ENCODE data around the gene INSL3.
"Not testable (repeated sequence)": the region's sequence is repeated elsewhere in the genome, so short reads cannot be mapped to it uniquely, and the experiment has no call there.

Gene INSL3

GRCh38 chr19:17811681-17812080, 9.6 kb downstream of the INSL3 start:
- DNase-seq = no peak

DNA sequence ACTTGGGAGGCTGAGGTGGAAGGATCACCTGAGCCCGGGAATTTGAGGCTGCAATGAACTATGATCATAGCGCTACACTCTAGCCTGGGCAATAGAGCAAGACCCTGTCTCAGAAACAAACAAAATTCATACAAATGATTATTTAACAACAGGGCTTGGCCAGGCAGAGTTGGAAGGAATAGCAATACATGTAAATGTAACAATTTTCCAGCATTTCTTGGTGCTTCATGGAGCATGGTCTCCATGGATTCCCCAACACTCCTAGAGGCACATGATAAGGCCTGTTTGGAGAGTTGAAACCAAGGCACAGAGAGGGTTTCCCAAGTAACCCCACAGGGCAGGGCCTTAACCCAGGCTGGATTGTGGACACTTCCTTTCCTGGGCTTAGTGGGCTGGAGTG, 10.2 kb downstream of the INSL3 start:
- DNase-seq = no peak

GRCh38 chr19:17807731-17808316, 13.5 kb downstream of the INSL3 start:
- DNase-seq = no peak

GRCh38 chr19:17806945-17807344, 14.4 kb downstream of the INSL3 start:
- no peak for DNase-seq

DNA sequence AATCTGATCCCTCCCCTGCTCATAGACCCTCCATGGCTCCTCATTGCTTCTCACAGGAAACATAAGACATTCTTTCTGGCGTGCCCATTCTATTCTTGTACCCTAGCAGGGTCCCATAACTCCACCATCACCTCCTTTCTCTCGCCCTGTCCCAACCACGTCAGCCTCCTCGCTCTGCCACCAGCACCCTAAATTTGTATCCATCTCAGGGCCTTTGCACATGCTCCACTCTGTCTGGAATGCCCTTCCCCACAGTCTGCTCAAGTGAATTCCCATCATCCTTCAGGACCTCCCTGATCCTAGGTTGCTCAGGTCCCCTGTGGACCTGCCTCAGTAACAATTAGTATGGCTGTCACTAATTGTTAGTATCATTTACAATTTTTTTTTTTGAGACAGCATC, 15.9 kb downstream of the INSL3 start:
- DNase-seq = no peak

- no peak for DNase-seq
Observed at GRCh38 chr19:17803264-17803896, 17.9 kb downstream of the INSL3 start.

GRCh38 chr19:17802137-17802858, 19.0 kb downstream of the INSL3 start:
- DNase-seq = no peak

DNA sequence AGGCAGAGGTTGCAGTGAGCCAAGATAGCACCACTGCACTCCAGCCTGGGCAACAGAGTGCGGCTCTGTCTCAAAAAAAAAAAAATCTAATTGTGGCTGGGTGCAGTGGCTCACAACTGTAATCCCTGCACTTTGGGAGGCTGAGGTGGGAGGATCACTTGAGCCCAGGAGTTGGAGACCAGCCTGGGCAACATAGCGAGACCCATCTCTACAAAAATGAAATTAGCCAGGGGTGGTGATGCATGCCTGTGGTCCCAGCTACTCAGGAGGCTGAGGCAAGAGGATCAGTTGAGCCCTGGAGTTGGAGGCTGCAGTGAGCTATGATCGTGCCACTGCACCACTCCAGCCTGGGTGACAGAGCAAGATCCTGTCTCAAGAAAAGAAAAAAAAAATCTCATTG, 22.7 kb downstream of the INSL3 start:
- DNase-seq = not testable (repeated sequence)

DNA sequence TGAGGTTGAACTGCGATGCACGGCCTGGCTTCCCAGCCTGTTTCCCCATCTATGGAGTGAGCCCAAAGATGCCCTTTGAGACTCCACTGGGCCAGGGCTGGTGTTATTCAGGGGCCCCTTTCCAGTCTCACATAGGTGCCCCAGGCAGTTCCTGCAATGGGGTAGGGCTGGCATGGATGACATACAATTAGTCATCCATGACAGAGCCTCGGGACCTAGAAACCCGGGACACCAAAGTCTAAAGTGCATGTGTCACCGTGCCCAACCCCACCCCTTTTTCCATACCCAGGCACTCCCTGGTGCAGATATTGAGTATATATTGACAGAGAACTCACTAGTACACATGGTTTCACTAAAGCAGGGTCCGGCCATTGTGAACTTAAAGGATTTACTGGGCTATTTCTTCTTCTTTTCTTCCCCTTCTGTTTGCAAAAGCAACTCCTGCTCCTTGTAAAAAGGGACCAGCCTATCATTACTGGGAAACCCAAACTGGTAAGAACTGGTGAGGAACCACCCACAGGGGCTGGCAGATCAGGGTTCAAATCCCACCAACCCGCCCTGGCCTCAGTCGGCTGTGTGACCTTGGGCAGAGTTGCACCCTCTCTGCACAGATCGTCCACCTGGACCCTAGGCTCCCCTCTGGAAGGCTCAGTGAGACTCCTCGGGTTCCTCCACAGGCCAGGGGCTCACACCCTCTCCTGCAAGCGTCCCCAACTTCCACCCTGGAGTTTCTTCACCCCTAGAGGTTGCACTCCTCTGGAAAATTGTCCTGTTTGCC, 23.7 kb downstream of the INSL3 start:
- DNase-seq = no peak

DNA sequence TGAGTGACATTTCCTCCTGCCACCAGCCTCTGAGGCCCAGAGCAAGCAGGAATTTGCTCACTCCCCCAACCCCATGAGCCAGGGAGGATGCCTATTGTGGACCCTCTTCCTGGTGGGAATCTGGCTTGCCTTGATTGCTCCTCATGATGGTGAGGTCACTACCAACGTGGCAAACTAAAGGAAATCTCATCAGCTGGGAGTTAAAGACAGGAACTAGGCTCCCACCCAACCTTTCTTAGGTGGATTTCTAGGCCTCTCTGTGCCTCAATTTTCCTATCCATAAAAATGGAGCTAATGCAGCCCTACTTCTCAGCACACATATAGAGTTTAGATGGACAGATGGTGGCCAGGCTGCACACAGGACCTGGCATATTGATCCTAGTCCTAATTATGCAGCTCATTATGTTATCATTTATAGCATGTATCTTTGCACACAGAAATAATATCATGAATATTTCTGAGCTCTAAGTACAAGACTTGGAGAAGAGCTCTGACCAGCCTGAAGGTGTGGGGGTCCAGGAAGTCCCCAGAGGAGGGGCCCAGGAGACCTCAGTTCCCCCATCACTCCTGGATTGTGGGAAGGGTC, 24.4 kb downstream of the INSL3 start:
- no peak for DNase-seq

DNA sequence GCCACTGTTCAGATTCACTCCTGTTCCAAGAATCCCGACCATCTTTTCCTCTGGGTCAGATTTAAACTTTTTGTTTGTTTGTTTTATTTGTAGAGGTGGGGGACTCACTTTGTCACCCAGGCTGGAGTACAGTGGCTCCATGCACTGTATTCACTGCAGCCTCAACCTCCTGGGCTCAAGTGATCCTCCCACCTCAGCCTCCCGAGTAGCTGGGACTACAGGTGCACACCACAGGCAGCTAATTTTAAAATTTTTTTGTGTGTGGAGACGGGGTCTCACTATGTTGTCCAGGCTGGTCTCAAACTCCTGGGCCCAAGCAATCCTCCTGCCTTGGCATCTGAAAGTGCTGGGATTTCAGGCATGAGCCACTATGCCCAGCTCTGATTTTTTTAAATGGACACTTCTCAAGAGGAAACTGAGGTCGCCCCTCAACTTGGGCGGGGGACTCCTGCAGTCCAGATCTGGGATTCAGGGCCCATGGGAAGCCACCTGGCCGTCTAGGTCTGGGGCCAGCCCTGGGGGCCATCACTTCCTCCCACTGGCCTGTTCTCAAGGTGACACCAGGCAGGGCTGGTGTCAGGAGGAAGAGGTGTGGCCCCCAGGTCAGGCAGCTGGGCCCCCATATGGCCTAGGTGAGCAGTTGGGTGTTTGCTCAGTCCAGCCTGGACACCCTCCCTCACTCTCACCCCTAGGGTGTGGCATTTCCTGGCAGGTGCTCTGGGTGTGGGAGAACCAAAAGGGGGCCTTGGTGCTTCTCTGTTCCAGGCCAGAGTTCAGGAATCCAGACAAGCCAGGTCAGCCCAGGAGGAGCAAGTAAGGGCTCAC, 25.1 kb downstream of the INSL3 start:
- no peak for DNase-seq

GRCh38 chr19:17795495-17795856, 25.8 kb downstream of the INSL3 start:
- no peak for DNase-seq

DNA sequence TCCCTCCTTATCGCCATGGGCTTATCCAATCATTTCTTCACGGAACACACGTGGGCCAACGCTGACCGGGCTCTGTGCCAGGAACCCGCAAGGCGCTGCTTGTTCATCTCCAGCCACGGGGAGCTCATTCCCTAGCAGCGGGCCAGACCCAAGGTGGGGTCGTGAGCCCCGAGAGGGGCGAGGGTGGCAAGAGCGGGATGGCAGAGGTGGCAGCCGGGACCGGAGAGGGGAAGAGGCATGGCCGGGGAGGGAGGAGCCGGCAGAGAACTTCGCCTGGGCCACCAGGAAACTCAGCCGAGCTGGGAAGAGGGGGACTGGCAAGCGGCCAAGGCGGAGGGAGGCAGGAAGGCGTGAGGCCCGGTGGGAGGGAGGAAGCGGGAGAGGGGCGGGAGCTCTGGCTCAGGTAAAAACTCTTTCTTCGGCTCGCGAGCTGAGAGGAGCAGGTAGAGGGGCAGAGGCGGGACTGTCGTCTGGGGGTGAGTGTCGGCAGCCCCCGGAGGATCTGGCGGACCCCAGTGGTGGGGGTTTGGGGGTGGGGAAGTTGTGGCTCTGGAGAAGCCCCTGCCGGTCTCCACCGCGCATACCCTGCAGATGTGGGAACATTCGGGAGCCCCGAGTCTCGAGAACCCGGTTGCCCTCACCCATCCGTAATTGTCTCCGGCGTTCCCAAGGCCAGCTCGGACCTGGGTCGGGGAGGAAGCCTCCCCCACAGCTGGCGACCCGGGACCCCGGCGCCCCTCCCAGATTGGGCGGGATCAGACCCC, 26.4 kb downstream of the INSL3 start, which contains the start of gene B3GNT3:
Gene B3GNT3 (plus strand): TSS at position 408 of the 764 bp plus-strand sequence. CDS start 12,670 bp downstream, outside the sequence.
- no peak for DNase-seq

GRCh38 chr19:17794412-17794730, 26.9 kb downstream of the INSL3 start:
- no peak for DNase-seq

DNA sequence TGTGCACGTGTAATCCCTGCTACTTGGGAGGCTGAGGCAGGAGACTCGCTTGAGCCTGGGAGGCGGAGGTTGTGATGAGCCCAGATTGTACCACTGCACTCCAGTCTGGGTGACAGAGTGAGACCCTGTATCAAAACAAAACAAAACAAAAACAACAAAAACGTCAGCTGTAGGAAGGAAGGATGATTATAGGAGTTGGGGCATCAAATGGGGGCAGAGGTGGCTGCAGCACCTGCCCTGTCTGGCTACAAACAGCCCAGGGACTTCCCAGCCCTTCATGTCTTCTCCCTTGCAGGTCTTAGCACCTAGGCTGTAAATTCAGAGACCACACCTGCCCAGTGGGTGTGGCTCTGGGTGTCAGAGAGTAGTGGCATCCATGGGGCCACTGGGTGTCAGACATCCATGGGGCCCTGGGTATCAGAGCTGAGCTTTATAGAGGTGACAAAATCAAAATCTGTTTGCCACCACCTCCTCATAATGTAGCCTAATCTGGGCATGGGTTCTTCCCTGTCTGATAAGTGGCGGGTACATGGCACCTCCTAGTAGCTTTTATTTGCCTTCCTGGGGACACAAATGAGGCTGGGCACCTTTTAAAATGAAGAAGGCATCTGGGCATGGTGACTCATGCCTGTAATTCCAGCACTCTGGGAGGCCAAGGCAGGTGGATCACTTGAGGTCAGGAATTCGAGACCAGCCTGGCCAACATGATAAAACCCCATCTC, 31.1 kb downstream of the INSL3 start:
- no peak for DNase-seq

DNA sequence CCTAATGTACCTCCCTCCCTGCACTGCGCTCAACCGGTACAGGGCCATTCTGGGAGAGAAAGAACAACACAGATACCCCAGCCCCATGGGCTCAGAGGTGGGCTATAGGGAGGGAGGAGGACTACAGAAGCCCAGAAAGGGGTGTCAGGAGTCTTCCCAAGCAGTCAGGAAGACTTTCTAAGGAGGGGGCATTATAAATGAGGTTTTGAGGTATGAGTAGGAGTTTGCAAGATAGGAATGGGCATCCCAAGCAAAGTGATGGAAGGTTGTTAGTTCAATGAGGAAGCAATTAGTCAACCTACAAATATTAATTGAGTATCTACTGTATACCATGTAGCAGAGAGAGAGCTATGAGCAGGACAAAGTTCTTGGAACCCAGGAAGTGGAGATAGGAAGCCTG, 32.7 kb downstream of the INSL3 start:
- no peak for DNase-seq

DNA sequence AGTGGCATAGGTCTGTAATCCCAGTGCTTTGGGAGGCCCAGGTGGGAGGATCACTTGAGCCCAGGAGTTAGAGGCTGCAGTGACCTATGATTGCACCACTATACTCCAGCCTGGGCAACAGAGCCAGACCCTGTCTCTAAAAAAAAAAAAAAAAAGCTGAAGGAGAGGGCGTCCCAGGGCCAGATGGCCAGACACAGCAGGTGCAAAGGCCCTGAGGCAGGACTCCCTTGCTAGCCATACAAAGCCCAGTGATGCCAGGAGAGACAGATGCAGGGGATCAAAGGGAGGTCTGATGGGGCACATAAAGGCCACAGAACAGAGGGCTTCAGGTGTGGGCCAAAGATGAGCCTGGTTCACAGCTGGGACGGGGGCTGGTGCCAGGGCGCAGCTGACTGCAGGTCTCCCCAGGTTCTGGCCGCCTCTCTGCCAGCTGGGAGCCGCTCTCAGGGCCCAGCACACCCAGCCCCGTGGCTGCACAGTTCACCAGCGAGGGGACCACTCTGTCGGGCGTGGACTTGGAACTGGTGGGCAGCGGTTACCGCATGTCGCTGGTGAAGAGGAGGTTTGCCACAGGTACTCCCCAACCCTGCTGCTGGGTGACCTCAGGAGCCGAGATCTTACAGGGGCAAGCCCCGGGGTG, 33.9 kb downstream of the INSL3 start:
- DNase-seq = no peak

DNA sequence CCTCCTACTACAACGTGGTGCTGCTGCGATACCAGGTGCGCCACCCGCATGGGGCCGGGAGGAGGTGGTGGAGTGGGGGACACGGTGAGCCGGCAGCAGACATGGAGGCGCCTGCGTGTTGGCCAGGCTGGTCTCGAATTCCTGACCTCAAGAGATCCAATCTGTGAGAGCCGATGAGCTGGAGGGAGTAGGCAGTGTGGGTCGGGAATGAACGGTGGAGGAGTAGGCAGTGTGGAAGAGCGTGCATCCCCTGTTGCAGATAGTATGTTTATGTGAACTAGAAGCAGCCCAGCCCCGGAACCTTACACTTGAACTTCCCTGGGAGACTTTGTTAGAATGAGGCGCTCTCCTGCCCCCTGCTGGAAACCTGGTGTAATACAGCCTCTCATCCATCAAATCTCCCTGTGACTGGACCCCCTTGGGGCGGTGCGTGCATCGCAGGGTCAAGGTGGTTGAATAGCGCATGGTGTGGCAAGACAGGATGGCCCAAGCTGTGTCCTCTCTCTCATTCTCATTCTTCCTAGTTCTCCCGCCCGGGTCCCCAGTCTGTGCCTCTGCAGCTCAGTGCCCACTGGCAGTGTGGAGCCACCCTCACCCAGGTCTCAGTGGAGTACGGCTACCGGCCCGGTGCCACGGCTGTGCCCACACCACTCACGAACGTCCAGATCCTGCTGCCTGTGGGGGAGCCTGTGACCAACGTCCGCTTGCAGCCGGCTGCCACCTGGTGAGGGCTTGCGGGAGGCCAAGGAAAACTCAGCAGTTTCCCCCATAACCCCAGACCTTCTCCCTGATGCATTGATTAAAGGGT, 36.9 kb downstream of the INSL3 start:
- DNase-seq = peak; percentile 41

GRCh38 chr19:17783721-17784120, 37.6 kb downstream of the INSL3 start:
- DNase-seq = not testable (repeated sequence)

- no peak for DNase-seq
Observed at GRCh38 chr19:17780781-17781180, 40.5 kb downstream of the INSL3 start.

All from NCI-H1694 treated with DMSO at 0.1 percent for 48 hours (cell line).